ENCODE data around the gene EPSTI1. TPM values are rescaled to one million over a fixed set of nuclear protein-coding genes. Genes with fewer than 3 reads are reported as not detected.

Gene EPSTI1
- polyA plus RNA-seq, 1 of the 3 experiments (the other 2 are of a cell fraction), result 0.02 TPM

DNA sequence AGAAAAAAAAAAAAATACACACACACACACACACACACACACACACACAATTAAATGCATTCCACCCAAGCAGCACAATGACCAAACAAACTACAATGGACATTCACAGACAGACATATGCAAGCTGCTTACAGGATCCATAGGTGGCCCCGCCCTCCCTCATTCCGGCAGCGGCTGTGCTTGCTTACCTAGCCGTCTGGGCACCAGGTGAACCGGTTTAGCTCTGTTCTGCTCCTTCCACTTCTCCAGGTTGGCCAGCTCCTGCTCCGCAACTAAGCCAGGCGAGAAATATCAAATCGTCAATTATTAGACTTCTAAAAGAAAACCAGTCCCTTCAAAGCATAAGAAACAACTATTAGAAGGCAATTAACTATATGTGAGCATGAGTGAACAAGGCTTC, 23.1 kb downstream of the EPSTI1 start:
- H3K4me1 ChIP-seq (ENCODE audit: control insufficient read depth in 1 of 2, insufficient read depth in 2 of 2, low read depth in 1 of 2, low read length in 1 of 2), result peaks cover 0 to 2% of the 10 kb centered on the region in 2 experiments; a peak in 1 of 4 replicates
- no peak for DNase-seq
- no peaks in the 10 kb centered on the region for H3K9me3 ChIP-seq
- H3K9me2 ChIP-seq, result no peaks in the 10 kb centered on the region
- no peak overlapping the region for H3K4me3 ChIP-seq (ENCODE audit: low read depth in 2 of 2, low read length in 1 of 2)
- TF ChIP-seq RAD21 (IDR thresholded peaks at IDR 0.05; ENCODE audit: low read length) (no peak), GATA2 (CRISPR knock-in tag; IDR thresholded peaks at IDR 0.05) (no peak), MEF2A (IDR thresholded peaks at IDR 0.05; ENCODE audit: borderline replicate concordance, low read depth) (no peak), ELF1 (IDR thresholded peaks at IDR 0.05) (no peak), RXRA (IDR thresholded peaks at IDR 0.05; ENCODE audit: borderline replicate concordance, low read depth) (no peak), TEAD4 (IDR thresholded peaks at IDR 0.05; ENCODE audit: borderline replicate concordance, insufficient read depth) (no peak), TCF12 (IDR thresholded peaks at IDR 0.05) (no peak), MXI1 (IDR thresholded peaks at IDR 0.05; ENCODE audit: low read depth, low read length) (no peak), EZH2phosphoT487 (IDR thresholded peaks at IDR 0.05; ENCODE audit: borderline replicate concordance, low read depth) (no peak), JUND (IDR thresholded peaks at IDR 0.05) (no peak), TAF1 (IDR thresholded peaks at IDR 0.05; ENCODE audit: borderline replicate concordance, low read depth, low read length) (no peak), EP300 (IDR thresholded peaks at IDR 0.05; ENCODE audit: borderline replicate concordance in 1 of 2, low read depth in 1 of 2, low read length in 1 of 2) (no peak), POLR2AphosphoS5 (IDR thresholded peaks at IDR 0.05; ENCODE audit: low read depth, low read length) (no peak), FOXJ3 (CRISPR knock-in tag; IDR thresholded peaks at IDR 0.05) (no peak), YY1 (IDR thresholded peaks at IDR 0.05; ENCODE audit: low read depth) (no peak), RCOR1 (IDR thresholded peaks at IDR 0.05; ENCODE audit: low read length) (no peak)
- TF ChIP-seq, protein P1, sequence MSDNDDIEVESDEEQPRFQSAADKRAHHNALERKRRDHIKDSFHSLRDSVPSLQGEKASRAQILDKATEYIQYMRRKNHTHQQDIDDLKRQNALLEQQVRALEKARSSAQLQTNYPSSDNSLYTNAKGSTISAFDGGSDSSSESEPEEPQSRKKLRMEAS (IDR thresholded peaks at IDR 0.05; ENCODE audit: low read depth), result no peak
- TF ChIP-seq, protein P2, sequence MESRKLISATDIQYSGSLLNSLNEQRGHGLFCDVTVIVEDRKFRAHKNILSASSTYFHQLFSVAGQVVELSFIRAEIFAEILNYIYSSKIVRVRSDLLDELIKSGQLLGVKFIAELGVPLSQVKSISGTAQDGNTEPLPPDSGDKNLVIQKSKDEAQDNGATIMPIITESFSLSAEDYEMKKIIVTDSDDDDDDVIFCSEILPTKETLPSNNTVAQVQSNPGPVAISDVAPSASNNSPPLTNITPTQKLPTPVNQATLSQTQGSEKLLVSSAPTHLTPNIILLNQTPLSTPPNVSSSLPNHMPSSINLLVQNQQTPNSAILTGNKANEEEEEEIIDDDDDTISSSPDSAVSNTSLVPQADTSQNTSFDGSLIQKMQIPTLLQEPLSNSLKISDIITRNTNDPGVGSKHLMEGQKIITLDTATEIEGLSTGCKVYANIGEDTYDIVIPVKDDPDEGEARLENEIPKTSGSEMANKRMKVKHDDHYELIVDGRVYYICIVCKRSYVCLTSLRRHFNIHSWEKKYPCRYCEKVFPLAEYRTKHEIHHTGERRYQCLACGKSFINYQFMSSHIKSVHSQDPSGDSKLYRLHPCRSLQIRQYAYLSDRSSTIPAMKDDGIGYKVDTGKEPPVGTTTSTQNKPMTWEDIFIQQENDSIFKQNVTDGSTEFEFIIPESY (IDR thresholded peaks at IDR 0.05; ENCODE audit: borderline replicate concordance, low read depth), result no peak
- TF ChIP-seq, protein P3, sequence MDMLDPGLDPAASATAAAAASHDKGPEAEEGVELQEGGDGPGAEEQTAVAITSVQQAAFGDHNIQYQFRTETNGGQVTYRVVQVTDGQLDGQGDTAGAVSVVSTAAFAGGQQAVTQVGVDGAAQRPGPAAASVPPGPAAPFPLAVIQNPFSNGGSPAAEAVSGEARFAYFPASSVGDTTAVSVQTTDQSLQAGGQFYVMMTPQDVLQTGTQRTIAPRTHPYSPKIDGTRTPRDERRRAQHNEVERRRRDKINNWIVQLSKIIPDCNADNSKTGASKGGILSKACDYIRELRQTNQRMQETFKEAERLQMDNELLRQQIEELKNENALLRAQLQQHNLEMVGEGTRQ (IDR thresholded peaks at IDR 0.05; ENCODE audit: borderline replicate concordance, low read depth, low read length), result no peak
- WGBS (ENCODE audit: low lambda C conversion rate), result 92% methylated on average over 8 of the region's 8 CpGs
- no peak overlapping the region for H3K4me2 ChIP-seq
- H3K27ac ChIP-seq (ENCODE audit: low read depth in 2 of 2, low read length in 1 of 2), result no peak overlapping the region
- CTCF ChIA-PET, result interaction anchor here (0.6 to 2.5 kb wide), 36 partner anchors 11 to 904 kb away, joined by 3 to 17 read pairs (median 4); no protein-coding TSS in a partner anchor
- H3K79me2 ChIP-seq (ENCODE audit: insufficient read depth), result no peaks in the 10 kb centered on the region
- H3K9ac ChIP-seq, result no peak overlapping the region
- POLR2A ChIA-PET, result no interaction called here
- H3K27me3 ChIP-seq (ENCODE audit: insufficient read depth), result no peaks in the 10 kb centered on the region
- no peaks in the 10 kb centered on the region for H3F3A ChIP-seq (replicated peaks; ENCODE audit: insufficient read depth)
- H2AFZ ChIP-seq (ENCODE audit: low read depth), result no peak overlapping the region
- H3K36me3 ChIP-seq (replicated peaks in 1 of 2; ENCODE audit: control insufficient read depth in 1 of 2, insufficient read depth in 2 of 2, low read length in 1 of 2), result no peaks in the 10 kb centered on the region
- no peaks in the 10 kb centered on the region for H4K20me1 ChIP-seq (ENCODE audit: insufficient read depth)
